ENCODE data around the gene SASS6.

GRCh38 chr1:100168051-100168450, 35.3 kb upstream of the SASS6 start:
- TF ChIP-seq CTCF (optimal IDR thresholded peaks at IDR 0.05 in 1 of 3, IDR thresholded peaks at IDR 0.05 in 1 of 3, conservative IDR thresholded peaks at IDR 0.05 in 1 of 3; ENCODE audit: extremely low read depth in 1 of 3, insufficient read depth in 2 of 3, low read length in 3 of 3) (no peak), EZH2 (IDR thresholded peaks at IDR 0.05; ENCODE audit: low read length) (no peak)

Measured in keratinocyte (primary cell).